Activated T-helper 9 cell treated with anti-CD3 and anti-CD28 coated beads, Interleukin-2, amount 50 U/mL, for 16 hours (primary cell): ENCODE data around the gene SETBP1.
A peak's percentile ranks its signal among the peaks of the same experiment; 100 is the strongest.

ENCODE experiments used
- DNase-seq: peaks from one replicate; pipeline ENCODE4 v3.0.0-alpha.2; 2020; ENCODE audit warnings: low read depth

SETBP1 gene

DNA sequence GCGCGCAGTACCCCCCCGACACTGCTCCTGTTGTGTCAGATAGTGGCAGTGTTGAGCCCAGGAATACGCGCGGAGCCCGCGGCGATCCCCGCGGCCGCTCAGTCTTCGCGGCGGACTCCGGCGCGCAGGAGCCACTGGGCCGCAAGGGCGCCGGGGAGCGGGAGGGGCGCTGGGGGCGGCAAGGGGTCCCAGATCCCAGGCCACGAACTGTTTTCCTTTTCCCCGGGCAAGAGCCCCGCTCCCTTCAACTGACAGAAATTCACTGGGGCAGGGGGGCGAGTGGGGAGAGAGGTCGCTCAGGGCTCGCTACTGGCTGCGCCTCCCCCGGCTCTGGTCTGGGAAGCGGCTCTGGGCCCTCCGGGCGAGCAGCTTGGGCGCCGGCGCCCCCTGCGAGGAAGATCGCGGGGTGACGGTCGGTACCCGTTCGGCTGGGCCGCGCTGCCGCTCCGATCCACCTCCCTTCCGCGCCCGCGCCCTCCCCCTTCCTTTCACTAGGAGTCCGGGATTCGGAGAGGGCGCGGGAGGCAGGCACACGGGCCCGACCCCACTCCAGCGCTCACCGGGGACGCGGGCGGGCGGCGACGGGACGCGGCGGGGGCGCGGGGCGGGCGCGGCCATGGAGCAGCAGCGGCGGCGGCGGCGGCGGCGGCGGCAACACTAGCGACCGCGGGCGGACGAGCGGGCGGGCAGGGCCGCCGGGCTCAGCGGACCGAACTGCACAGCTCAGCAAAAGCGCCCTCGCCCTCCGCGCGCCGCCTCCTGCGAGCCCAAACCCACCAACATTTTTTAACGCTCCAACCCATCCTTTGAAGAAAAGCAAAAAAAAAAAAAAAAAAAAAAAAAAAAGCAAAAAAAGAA, 1.4 kb upstream of the SETBP1 start:
- DNase-seq: peak; percentile 60

DNA sequence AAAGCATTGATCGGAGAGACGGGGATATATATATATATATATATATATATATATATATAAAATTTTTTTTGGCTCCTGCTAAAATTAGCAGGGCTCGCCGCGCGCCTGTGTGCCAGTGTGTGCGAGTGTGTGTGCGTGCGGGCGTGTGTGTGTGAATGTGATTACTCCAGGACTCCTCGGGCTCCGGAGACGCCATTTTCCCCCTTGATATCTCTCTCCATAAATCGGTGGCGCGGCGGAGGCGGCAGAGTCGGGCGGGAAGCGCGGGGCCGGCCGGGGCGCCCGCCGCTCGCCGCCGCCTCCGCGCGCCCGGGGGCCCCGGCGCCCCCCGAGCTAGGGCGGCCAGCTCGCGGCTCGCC, 795 bp upstream of the SETBP1 start:
- DNase-seq: peak; percentile 14

DNA sequence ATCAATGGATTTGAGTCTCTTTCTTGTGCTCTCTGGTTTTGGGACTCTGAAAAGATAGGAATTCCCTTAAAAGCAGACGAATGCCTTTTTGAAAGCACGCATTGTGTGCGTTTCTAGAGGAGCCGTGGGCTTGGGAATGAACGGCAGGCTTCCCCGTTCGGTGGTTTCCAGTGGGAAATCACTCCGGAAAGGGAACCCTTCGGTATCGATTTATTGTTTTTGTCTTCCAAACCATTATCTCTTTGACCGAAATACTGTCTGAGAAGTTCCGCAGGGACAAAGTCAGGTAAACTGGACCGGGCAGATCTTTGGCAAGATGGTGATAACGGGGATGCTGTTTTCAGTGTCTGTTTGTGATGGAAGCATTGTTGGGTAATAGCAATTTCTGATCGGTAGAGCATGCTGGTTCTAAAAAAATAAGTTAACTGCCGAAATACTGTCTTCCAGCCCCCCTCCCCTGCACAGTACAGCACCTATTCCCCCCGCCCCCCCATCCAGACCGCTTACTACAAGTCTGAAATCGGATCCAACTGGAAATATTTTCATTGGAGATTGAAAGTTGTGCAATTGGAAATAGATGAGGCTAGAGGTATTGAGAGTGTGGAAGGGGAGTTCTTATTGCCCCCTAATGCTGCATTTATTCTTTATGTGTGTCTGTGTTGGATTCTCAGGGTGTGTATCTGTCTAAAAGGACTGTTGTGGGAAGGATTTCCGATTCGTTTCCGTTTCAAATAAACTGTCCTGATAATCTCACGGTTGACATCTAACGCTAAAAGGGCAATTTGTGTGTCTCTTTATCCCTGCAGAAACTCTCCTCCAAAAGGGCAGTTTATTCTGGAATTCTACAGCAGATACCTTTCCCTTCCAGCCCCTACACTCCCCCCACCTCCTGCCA, 635 bp downstream of the SETBP1 start:
- DNase-seq: no peak

DNA sequence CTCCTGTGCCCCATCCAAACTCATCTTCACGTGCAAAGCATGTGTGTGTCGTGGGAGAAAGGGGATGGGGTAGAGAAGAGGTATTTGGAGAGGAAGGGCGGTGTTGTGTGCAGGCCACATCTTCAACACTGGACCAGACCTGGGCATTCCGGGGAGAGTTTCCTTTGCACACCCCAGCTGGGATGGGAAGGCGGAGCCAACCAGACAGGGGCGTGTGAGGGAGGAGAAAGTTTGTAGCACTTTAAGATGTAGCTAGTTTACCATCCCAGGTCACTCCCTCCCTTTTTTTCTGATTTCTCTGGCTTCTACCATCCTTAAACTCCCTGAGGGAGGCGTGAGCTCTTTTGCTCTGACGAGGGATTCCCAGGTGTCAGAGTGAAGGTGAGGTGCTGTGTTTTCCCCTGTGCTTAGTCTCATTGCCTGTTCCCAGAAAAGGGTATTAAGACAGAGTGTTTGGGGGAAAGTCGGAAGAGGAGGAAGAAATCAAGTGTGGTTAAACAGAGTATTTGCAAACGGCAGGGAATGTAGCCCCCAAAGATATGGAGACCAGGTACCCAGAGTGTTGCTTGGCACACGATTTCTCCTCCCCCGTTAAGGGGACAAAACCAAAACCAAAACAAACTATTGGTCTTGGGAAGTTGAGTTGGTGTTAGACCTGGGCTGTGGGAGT, 1.6 kb downstream of the SETBP1 start:
- DNase-seq: no peak

DNA sequence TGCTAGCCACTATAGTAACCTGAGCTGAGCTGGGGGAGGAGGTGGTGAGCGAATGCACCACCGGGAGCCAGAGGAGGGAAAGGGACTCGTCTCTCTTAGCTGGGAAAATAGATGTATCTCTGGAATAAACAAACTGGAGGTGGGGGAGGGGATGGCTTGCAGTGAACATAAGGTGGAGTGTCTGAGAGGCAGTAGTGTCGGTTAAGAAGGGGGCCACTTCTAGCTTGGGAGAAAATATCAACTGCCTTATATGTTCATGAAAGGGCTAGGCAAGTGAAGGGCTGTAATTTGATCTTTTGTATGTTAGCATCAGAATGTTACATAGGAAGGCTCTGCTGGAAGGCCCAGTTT, 2.2 kb downstream of the SETBP1 start:
- no peak for DNase-seq

DNA sequence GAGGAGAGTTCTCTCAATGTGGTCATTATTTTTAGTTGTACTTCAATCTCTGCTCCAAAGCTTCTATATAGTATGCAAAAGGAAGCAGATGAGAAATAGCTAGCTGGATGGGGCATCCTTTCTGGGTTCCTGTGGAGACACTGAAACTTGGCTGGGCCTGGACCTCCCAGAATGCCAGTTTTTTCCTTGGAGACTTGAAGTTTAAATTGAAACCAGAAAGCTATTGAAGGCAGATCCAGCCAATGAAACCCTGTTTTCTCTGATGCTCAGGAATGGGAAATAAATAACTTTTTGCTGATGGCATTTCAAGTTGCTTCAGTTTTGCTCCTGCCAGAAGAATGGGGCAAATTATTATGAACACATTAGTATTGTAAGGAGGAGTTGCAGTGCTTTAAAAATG, 2.9 kb downstream of the SETBP1 start:
- DNase-seq: no peak

DNA sequence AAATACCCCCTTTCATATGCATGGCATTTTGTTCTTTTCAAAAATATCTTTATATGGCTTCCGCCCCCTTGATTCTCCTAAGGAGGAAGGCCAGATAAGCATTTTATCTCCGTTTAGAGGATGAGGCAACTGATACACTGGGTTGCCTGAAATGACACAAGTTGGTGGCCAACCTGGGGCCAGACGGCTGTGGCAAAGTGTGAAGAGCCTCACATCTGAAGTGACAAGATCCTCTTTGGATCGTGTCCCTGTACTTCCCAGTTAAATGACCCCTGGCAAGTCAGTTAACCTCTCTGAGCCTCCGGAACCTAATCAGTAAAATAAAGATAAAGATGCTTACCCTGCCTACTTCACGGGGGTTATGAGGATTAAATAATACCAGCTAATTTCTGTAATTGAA, 4.6 kb downstream of the SETBP1 start:
- DNase-seq: no peak

DNA sequence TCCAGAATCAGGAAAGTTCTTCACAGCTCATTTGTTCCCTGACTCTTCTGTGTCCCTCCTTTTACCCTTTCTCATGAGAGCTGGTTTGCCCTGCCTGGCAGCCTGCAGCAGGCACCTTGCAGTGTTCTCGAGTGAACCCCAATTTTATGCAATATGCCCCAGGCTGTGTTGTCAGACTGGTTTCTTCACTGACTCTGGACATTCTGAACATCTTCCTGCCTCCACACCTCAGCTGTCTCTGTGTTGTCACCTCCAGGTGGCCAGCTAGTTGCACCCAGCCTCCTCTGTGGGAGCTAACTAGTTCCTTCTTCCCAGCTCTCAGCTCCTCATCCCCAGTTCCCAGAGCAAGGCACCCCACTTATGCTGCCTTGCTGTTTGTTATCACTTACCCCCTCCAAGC, 5.5 kb downstream of the SETBP1 start:
- DNase-seq: no peak

DNA sequence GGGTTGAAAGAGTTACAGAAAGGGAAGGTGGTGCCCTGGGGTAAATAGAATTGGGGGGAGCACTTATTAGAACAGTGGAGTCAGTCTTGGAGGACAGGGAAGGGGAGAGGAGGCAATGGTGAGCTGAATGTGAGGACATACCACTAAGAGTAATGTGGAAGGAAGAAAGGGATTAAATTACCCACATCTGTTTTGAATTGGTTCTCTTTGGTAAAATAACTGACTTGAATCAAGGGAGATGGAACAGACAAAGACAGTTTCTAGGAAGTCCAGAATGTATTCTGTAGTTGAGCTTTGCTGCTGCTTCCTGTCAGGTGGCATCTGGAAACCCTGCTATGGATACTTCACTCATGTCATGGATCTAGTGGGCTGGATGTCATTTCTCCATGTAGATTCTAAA, 6.7 kb downstream of the SETBP1 start:
- no peak for DNase-seq

DNA sequence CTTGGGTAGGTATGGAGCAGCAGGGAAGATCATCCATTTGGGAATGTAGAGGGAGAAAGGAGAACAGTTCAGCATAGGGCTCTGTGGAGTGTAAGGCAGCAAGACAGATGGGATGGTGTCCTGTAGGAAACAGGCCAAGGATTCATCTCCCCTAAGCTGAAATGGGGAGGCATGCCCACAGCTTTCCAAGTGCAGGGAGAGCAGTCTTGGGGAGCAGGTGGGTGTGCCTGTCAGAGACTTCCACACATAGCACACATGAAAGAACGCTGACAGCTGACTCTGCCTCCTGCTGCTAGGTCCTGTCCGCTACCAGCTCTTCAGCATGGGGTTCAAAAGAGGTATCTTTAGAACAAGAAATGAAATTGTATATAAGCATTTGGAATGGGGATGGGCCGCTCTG, 9.0 kb downstream of the SETBP1 start:
- DNase-seq: no peak

DNA sequence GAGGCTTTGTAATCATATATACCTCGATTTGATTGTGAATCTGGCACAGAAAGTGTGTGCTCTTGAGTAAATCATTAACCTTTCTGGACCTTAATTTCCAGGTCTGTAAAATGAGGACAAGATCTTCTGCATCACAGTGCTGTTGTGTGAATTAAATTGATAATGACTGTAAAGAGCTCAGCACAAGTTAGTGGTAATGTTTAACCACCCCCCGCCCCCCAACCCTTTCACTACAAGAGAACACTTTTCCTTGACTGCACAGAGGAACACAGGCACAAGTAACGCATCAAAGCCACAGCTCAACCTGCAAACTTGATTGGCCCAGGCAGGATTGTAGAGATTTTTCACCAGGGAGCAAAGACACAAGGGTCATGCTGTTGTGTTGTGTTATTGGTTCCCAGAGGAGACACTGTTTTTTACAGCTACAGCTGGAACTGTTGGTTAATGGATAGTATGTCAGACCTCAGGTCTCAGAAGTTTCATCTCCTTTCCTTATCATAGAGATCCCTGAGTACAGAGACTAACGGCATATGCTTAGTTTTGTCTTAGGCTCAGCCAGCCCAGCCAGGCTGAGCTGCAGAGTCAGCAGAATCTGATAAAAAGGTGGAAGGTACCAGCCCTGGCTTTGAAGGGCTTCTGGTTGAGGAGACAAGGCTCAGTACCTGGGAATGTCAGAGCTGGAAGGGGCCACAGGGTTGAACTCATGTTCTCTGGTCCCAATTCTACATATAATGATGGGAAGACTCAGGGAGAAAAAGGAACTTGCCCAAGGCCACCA, 10.6 kb downstream of the SETBP1 start:
- DNase-seq: no peak

DNA sequence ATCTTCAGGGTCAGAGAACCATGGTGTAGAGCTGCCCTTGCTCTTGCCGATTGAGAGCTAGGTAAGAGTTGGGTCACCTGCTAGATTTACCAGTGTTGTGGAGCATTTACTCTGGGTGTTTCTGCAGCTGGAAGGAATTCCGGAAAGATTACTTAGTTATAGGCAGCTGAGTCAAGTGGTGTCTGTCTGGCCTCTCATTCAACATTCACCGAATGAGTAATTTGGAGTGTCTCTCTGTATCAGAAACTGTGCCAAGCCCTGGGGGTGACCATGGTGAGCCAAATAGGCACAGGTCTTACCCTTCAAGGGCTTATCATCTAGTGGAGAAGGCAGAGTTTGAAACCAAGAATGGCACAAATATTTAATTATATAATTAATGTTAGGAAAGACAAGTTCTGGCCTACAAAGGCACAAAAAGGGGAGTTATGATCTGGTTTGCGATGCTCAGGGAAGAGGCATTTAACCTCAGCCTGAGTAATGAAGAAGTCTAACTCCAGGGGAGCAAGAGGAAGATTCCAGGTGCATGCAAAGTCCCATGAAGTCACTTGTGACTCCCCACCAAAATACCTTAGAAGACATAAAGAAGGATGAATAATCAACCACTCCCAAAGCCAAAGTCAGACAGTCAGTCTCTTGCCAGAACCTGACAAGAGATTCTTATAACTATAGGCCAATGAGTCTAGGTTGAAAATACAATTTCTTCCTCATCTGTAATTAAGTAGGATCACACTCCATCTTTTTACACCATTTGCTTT, 12.5 kb downstream of the SETBP1 start:
- DNase-seq: no peak

DNA sequence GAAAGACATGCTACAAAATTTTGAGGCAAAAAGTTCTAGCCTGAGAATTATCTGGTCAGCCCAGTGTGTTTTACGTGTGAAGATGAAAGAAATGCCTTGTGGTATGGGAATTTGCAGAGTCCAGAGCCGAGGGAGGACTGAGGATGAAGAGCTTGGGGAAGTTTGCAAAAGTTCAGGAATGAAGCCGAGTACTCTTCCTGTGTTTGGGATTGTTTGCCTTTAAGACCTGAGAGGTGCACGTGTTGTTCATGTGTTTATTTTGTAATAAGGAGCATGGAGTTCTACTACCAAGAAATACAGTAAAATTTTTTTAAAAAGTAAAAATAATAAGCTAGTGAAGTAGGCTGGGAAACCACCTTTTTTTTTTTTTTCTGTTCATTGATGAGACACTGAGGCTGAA, 14.8 kb downstream of the SETBP1 start:
- no peak for DNase-seq

DNA sequence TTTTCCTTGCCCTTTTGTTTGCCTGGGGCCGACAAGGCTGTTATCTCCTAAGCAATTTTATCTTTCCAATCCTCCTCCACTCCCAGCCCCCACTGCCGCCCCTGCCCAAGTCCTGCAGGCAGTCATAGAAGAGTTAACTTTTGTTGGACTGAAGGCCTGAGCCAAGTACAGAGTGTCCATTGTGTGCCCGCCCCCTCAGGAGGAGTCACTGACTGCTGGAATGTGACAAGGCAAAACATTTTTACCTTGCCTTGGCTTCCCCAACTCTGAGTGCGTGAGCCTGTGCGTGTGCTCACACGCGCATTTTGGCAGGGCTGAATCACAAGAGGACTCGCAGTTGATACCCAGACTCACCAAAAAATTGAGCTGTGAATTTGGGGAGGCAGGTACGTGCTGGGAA, 16.2 kb downstream of the SETBP1 start:
- DNase-seq: no peak

DNA sequence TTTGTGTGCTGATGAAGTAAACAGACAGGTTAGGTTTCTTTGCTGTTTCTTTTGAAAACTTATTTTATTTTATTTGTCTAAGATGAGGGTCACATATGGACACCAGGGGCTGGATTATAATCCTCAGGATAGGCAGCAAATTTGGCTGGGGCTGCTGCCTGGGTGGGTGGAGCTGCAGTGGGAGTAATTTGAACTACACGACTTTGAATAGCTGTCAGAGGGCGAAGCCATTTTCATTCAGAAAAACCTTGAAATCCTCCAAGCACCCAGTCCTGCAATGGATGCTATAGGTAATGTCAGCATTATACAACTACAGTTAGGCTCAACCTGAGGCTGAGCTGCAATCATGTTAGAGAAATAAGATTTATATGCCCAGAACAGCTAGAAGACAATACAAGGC, 16.6 kb downstream of the SETBP1 start:
- DNase-seq: no peak

DNA sequence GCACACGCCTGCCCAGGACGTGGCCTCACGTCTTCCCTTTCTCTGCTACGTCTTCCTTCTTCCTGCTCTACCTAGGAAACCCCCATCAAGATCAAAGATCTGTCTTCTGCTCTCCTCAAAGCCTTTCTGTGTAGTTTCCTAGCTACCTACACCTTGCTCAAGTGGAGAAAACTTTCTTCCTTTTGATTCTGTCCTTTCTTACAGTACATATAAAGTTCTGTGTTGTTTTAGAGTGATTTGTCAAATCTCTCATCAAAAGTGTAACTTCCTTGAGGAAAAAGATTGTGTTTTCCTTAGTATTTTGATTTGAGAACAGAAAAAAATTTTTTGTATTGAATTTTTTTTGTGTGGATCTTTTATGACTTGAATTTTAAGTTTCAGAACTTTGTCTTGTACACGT, 17.8 kb downstream of the SETBP1 start:
- no peak for DNase-seq

DNA sequence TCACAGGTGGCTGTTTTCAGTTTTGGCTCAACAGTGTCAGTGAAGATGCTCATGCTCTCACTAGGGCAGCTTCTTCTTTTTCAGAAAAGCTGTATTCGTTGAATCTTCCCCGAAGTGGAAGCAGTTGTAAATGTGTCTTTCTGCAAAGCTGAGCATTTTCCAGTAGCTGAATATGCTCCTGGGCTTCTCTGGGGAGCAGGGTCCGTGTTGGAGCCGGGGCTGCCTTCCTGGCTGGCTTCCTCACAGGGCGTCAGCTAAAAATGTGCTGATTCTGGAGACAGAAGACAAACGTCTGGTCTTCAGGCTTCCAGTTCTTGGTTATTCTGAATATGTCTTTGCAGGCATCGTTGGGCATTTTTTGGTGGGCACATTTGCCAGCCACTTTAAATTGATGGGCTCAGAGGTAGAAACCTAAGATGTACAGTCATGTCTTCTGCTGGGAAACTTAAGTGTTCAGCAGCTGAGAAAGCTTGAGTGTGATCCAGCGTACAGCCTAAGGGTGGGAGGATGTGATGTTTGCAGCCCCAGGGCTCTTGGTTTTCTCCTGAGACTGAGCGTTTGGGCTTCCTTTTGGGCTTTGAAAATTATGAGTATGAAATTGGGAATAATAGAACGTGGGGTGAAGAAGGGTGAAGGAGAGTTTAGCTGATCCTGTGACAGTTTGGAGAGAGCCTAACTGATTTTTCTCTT, 19.0 kb downstream of the SETBP1 start:
- no peak for DNase-seq

DNA sequence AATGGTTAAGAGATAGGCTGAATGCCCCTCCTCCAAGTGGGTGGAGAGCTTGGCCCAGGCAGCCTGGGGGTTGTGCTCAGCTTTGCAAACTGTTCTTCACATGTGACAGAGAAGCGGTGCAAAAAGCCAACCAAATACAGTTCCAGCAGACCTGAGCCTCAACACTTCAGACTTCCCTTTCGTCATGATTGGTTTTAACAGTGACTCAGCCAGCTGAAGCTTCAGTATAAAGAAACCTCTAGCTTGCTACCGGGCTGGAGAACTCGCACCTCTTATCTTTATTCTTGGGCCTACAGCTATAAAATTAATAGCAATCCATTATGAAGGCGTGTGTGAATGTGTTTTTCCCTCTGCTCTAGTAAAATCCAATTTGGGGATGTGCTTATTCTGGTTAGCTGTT, 20.0 kb downstream of the SETBP1 start:
- no peak for DNase-seq

DNA sequence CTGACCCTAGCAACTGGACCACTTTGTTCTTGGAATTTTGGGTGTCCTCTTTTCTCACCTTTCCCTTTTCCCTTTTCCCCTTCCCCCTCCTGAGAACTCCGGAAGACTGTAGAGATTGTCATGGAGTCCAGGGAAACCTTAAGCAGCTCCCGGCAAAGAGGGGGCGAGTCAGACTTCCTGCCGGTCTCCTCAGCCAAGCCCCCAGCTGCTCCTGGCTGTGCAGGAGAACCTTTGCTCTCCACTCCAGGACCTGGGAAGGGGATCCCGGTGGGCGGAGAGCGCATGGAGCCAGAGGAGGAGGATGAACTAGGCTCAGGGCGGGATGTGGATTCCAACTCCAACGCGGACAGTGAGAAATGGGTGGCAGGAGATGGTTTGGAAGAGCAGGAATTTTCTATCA, 20.5 kb downstream of the SETBP1 start:
- DNase-seq: no peak

DNA sequence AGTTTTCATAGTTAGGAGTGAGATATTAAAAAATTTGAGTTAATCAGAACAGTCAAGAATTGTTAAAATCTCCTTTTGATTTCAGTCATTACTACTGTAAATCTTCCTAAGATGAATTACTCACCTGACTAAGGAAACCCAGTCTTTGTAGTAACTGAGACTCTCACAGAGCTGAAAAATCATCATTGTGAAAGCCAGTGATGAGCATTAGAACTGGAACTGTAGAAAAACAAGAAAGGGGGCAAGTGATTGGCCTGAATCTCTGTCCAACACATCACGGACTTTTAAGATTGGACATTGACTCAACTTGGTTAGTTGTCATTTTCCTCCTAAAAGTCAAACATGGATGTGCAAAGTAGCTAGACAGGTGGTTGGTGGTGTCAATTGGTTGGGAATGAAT, 21.9 kb downstream of the SETBP1 start:
- DNase-seq: no peak
